Tibial nerve (tissue), 4 donors: ENCODE results near the gene IFFO2.

Experiments used
- CTCF ChIP-seq, 5 experiments: fragments of 200-600 bp in 3 of 5; fragments of 450-650 bp in 2 of 5; sonication (generic) in 3 of 5; IDR thresholded peaks; one replicate each; pipeline ENCODE4 v1.5.1; 2016 to 2019; ENCODE audit warnings: antibody characterized with exemption in 5 of 5, mild to moderate bottlenecking in 3 of 5, moderate library complexity in 2 of 5
- EP300 ChIP-seq, 2 donors: sonication (generic); formaldehyde crosslinking; IDR thresholded peaks; one replicate each; pipeline ENCODE4 v1.6.1; 2017; ENCODE audit warnings: antibody characterized with exemption in 2 of 2, mild to moderate bottlenecking in 1 of 2

DNA sequence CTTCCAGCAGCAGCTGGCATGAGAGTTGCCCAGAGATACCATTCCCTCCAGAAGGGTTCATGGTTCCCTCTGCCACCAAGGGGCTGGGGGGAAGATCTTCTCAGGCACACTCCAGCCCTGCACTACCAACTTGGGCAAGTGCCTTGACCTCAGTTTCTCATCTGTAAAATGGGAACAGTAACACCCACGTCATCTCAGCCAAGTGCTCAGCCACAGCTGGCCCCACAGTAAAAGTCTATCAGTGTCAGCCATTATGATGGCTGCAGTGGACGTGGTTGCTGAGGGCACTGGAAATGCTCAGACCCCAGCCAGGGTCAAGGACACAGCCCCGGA, 80.7 kb downstream of the IFFO2 start:
- TF ChIP-seq EP300 (IDR thresholded peaks at IDR 0.05) (no peak), CTCF (IDR thresholded peaks at IDR 0.05) (no peak)
